Left cardiac atrium (tissue), 4 donors: ENCODE data around the gene RAC2. TPM values are rescaled to one million over a fixed set of nuclear protein-coding genes. Genes with fewer than 3 reads are reported as not detected.
"Not testable (repeated sequence)": the region's sequence is repeated elsewhere in the genome, so short reads cannot be mapped to it uniquely, and the experiment has no call there.

ENCODE experiments used
- ATAC-seq, 2 donors: fragments of 200-7000 bp; cut with Tn5 transposase; one replicate each; pipeline ENCODE4 v1.9.1; 2020; ENCODE audit warnings: mild to moderate bottlenecking in 2 of 2, moderate library complexity in 2 of 2
- DNase-seq: peaks from one replicate; pipeline ENCODE4 v3.0.0-alpha.2; 2020
- intact Hi-C, 2 donors: fragments of 100-400 bp; cut with DNase I; formaldehyde crosslinking; loops; one replicate each; pipeline versions ENCODE4 v1.14.1 to v1.15.1; 2022 to 2023
- total RNA-seq, 2 donors: library from RNA; stranded (reverse); fragmentation: NEBNext Ultra II Directional; extraction: Animal tissue kit (Norgen Biotek cat#: 25700); gene quantifications; one replicate each; pipeline ENCODE4 v1.2.1, GENCODE V29; 2021
- donor health status: DM: no; HTN: yes; CAD: no.
- donor health status: DM: no; HTN: yes; CAD: no; lungs with severe emphysema.
- donor health status: DM: yes; HTN: yes; CAD: no.
- donor health status: Dilated cardiomyopathy.

Gene RAC2
- total RNA-seq, 2 donors from 2014 or later: 6.4 to 12.5 TPM

- intact Hi-C loops: no loop called here
- DNase-seq (no peak), ATAC-seq (no peak)
Observed at GRCh38 chr22:37240240-37240940, 3.7 kb downstream of the RAC2 start.

- intact Hi-C loops: no loop called here
- no peak for ATAC-seq
- DNase-seq: no peak
Observed at GRCh38 chr22:37239336-37240239, 4.5 kb downstream of the RAC2 start.

- no peak for DNase-seq
- ATAC-seq: peak in 1 of 2 donors; percentile 16
- intact Hi-C loops: no loop called here
Observed at GRCh38 chr22:37237371-37238268, 6.4 kb downstream of the RAC2 start.

- DNase-seq (no peak), ATAC-seq (no peak)
- intact Hi-C loops: no loop called here
Observed at GRCh38 chr22:37235897-37236607, 8.0 kb downstream of the RAC2 start.

GRCh38 chr22:37234736-37235711 lies 9.0 kb downstream of the RAC2 start:
- intact Hi-C loops: no loop called here
- DNase-seq: no peak
- no peak for ATAC-seq

GRCh38 chr22:37233751-37234631 lies 10.1 kb downstream of the RAC2 start:
- DNase-seq (no peak), ATAC-seq (no peak)
- intact Hi-C loops: no loop called here

- DNase-seq, ATAC-seq, intact Hi-C loops: not testable (repeated sequence)
Observed at GRCh38 chr22:37233371-37233750, 10.7 kb downstream of the RAC2 start.

GRCh38 chr22:37232140-37232998 lies 11.7 kb downstream of the RAC2 start:
- ATAC-seq (no peak), DNase-seq (no peak)
- intact Hi-C loops: no loop called here

- DNase-seq: no peak
- intact Hi-C loops: no loop called here
- no peak for ATAC-seq
Observed at GRCh38 chr22:37231406-37232139, 12.5 kb downstream of the RAC2 start.

- DNase-seq: no peak
Observed at GRCh38 chr22:37230673-37231405, 13.2 kb downstream of the RAC2 start.

GRCh38 chr22:37229805-37230672 lies 14.0 kb downstream of the RAC2 start:
- intact Hi-C loops: no loop called here
- DNase-seq: no peak
- peak; percentile 52 to 76 for ATAC-seq

More at GRCh38 chr22:37230673-37231405, 13.2 kb downstream of the RAC2 start:
- ATAC-seq: no peak
- intact Hi-C loops: no loop called here

- no peak for DNase-seq
- ATAC-seq: peak; percentile 42 to 53
- intact Hi-C loops: no loop called here
Observed at GRCh38 chr22:37229012-37229804, 14.9 kb downstream of the RAC2 start.
